Measurements from ENCODE around the gene ATP11C. TPM values are rescaled to one million over a fixed set of nuclear protein-coding genes. Genes with fewer than 3 reads are reported as not detected.

Gene ATP11C
- total and polyA plus RNA-seq, 2 of the 4 experiments (the other 2 are of a cell fraction): 19.3 to 40.0 TPM

DNA sequence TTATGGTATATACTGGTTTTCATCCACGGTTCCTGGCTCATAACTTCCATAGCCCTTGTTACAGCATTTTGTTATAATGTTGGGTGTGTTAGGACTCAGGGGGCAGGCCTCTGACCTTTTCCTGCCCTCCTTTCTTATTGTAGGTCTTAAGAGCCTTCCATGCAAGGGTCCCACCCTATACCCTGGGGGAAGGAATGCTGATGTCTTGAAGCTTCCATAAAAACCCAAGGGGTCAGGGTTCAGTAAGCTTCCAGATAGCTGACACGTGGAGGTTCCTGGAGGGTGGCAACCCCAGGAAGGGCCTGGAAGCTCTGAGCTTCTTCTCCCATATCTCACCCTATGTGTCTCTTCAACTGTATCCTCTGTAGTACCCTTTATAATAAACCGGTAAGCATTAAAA lies 29.6 kb downstream of the ATP11C start:
- Histone ChIP-seq H3K14ac (replicated peaks; ENCODE audit: low read depth, low read length) (no peak overlapping the region), H3K18ac (ENCODE audit: low read depth, low read length) (no peak overlapping the region), H3K27ac (ENCODE audit: insufficient read depth, low read length) (no peak overlapping the region), H3K4me2 (ENCODE audit: low read depth, low read length) (no peak overlapping the region), H3K23ac (ENCODE audit: low read depth, low read length) (no peak overlapping the region), H3K4me3 (ENCODE audit: insufficient read depth, low read depth, low read length) (no peak overlapping the region), H2BK120ac (ENCODE audit: low read depth, low read length) (no peak overlapping the region), H2BK5ac (ENCODE audit: low read depth, low read length, poor library complexity, severe bottlenecking) (no peak overlapping the region), H4K8ac (ENCODE audit: low read depth in 2 of 2, low read length in 2 of 2) (no peak overlapping the region), H3K9me3 (ENCODE audit: control insufficient read depth, insufficient read depth, low read length) (no peaks in the 10 kb centered on the region), H2AK5ac (ENCODE audit: low read depth, low read length) (no peak overlapping the region), H2BK15ac (ENCODE audit: low read depth, low read length) (no peak overlapping the region), H3K4me1 (ENCODE audit: control insufficient read depth, insufficient read depth, low read length) (no peaks in the 10 kb centered on the region), H3K56ac (ENCODE audit: extremely low read depth, insufficient read depth, low read length) (no peak overlapping the region), H2BK20ac (ENCODE audit: low read depth, low read length) (no peak overlapping the region), H2AFZ (replicated peaks; ENCODE audit: low read length, poor library complexity) (no peak overlapping the region), H2AK9ac (replicated peaks; ENCODE audit: low read depth, low read length, poor library complexity) (no peak overlapping the region), H3K9me1 (ENCODE audit: insufficient read depth, low read length) (no peaks in the 10 kb centered on the region), H4K20me1 (ENCODE audit: insufficient read depth, low read length) (peaks cover 5% of the 10 kb centered on the region), H4K5ac (ENCODE audit: low read depth, low read length) (no peak overlapping the region), H3K9ac (ENCODE audit: low read depth, low read length) (no peak overlapping the region), H3K4ac (ENCODE audit: low read depth, low read length) (no peak overlapping the region), H4K91ac (ENCODE audit: insufficient read depth, low read depth, low read length) (no peak overlapping the region), H3K79me1 (ENCODE audit: low read depth in 1 of 2, low read length in 2 of 2) (peaks cover 6 to 22% of the 10 kb centered on the region in 2 experiments), H3K27me3 (ENCODE audit: control insufficient read depth, insufficient read depth, low read length) (no peaks in the 10 kb centered on the region), H3K36me3 (ENCODE audit: control insufficient read depth, insufficient read depth, low read length) (no peaks in the 10 kb centered on the region)
- POLR2A ChIA-PET (ENCODE audit: unreplicated experiment): no interaction called here
- in situ Hi-C loops (cut with MboI; ENCODE audit: low sequenced_read_pairs) (no loop called here), intact Hi-C loops (cut with micrococcal nuclease) (no loop called here), dilution Hi-C loops (cut with HindIII; ENCODE audit: low sequenced_read_pairs, unreplicated experiment) (no loop called here)
- no peak for ATAC-seq (ENCODE audit: low read depth)
- no TSS peak for BruUV-seq (replicated peaks)
- WGBS, 2 experiments (ENCODE audit: extremely low coverage in 2 of 2, insufficient read length in 1 of 2): no CpG with 5 or more reads among the region's 3 CpGs
- no peak for DNase-seq
- TF ChIP-seq, protein P1, sequence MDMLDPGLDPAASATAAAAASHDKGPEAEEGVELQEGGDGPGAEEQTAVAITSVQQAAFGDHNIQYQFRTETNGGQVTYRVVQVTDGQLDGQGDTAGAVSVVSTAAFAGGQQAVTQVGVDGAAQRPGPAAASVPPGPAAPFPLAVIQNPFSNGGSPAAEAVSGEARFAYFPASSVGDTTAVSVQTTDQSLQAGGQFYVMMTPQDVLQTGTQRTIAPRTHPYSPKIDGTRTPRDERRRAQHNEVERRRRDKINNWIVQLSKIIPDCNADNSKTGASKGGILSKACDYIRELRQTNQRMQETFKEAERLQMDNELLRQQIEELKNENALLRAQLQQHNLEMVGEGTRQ (IDR thresholded peaks at IDR 0.05; ENCODE audit: low read depth, low read length): no peak
- TF ChIP-seq MAFK (IDR thresholded peaks at IDR 0.05; ENCODE audit: low read depth, low read length) (no peak), POLR2A (IDR thresholded peaks at IDR 0.05; ENCODE audit: low read depth, low read length) (no peak), MXI1 (IDR thresholded peaks at IDR 0.05; ENCODE audit: borderline replicate concordance, low read depth, low read length) (no peak), SMC3 (IDR thresholded peaks at IDR 0.05; ENCODE audit: low read depth, low read length) (no peak), CEBPB (IDR thresholded peaks at IDR 0.05; ENCODE audit: low read depth, low read length) (no peak), RAD21 (IDR thresholded peaks at IDR 0.05; ENCODE audit: low read length) (no peak), NFE2L2 (IDR thresholded peaks at IDR 0.05; ENCODE audit: low read depth, low read length) (no peak)
- CTCF ChIA-PET: no interaction called here
